HG02588 (cell line): Measurements from ENCODE around the gene SLC24A4.
A peak's percentile ranks its signal among the peaks of the same experiment; 100 is the strongest.

Source experiments
- ATAC-seq: cut with Tn5 transposase; IDR thresholded peaks from one replicate; pipeline ENCODE4 v1.9.1; 2021; ENCODE audit warnings: mild to moderate bottlenecking, moderate library complexity; ENCODE audit not compliant: unreplicated experiment

SLC24A4 gene

DNA sequence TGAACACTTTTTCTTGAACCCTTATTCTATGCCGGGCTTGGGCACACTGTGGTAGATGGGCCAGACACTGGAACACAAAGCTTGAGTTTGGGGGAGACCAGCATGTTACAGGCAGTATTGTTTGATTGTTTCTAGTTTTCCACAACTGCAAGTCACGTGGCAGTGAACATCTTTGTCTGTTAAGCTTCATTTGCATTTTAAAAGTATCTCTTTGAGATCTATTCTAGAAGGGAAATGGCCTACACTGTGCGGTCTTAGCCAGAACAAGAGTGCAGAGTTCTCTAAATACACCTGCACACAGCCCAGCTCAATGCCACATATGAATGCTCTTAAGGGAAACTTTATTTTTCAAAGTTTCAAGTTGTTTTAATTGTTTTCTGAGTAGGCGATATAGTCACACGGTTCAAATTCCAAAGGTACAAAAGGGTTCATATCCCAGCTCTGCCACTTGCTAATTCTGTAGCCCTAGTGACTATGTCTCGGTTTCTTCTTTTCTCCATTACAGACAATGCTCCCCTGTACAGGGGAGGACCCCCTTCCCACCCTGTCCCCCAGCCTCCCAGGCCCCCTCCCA lies 215.5 kb downstream of the SLC24A4 start:
- peak; percentile 67 for ATAC-seq

DNA sequence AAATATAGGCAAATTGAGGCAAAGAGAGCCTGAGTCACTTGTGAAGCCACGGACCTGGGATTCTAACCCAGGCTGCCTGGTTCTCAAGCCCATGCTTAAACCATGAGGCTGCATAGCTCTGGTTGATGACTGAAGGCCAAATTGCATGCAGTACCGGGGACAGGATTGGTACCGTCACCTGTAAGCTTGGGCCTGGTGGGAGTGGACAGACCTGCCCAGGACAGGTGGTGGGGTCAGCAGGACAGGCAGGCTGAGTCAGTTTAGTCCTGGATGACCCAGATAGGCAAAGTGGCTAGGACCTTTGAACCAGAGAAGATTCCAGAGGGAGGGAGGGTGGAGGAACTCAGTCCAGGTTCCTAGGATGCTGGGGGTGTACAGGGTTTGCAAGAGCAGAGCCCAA lies 216.5 kb downstream of the SLC24A4 start:
- ATAC-seq: no peak

DNA sequence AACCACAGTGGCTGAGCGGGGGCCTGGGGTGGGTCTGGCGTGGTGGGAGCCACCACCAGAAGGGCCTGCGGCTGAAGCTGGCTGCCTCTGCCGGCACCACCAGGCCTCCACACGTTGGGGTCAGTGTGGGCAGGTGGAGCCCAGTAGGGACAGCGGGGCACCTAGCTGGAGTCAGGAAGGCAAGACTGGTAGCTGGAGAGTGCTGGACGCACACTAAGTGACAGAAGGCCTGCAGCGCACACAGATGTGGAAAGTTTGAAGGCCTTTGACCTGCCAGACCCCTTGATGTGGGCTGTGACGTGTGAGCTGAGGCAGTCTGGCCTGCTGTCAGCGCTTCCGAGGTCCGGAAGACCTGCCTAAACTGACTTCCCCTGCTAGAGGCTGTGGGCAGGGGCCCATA lies 216.9 kb downstream of the SLC24A4 start:
- no peak for ATAC-seq

DNA sequence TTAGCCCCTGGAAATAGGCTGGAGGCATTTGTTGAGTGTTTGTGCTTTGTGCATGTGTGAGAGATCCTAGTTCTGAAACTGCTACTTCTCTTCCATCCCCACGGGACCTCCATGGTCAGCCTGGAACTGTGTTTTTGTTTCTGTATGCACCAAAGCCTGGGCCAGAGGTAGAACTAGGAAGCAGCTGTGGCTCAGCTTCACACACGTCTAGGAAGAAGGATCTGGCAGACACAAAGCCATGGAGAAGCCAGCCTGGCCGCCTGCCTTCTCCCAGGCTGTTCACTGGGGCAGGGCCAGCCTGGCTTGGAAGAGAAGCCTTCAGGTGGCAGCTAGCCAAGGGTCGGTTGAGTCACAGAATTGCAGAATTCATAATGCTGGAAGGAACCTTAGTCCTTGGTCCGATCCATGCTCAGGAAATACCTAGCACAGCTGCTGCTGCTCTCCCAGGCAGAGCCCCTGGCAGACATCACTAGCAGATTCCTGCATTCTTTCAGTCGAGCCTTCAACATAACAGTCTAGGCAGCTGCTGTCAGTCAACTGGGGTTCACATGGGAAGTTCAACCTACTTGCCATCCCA lies 217.6 kb downstream of the SLC24A4 start:
- no peak for ATAC-seq

DNA sequence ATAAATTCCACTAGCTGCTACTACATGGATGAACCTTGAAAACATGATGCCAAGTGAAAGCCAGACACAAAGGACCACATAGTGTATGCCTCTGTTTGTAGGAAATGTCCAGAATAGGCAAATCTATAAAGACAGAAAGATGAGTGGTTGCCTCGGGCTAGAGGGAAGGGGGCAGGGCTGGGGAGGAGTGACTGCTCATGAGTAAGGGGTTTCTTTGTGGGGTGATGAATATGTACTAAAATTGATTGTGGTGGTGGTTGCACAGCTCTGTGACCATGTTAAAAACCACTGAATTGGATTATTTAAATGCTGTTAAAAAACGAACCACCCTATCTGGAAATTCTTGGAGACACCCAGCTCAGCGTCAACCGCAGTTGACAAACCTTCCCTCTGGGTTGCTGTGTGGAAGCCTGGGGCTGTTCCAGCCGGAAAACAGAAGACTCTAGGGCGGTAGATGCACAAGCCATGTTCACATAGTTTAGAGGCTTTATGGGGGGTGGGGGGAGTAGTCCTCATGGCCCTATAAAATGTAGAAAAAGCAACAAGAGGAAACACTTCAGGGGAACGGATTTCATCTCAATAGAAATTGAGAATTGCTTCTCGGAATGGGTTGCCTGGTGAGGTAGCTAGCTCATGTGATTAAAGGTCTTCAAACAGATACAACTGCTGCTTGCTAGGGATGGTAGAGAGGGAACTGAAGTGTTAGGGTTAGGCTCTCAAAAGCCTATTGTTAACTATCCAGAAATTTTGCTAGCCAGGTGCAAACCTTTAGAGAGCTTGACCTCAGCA lies 220.0 kb downstream of the SLC24A4 start:
- no peak for ATAC-seq

DNA sequence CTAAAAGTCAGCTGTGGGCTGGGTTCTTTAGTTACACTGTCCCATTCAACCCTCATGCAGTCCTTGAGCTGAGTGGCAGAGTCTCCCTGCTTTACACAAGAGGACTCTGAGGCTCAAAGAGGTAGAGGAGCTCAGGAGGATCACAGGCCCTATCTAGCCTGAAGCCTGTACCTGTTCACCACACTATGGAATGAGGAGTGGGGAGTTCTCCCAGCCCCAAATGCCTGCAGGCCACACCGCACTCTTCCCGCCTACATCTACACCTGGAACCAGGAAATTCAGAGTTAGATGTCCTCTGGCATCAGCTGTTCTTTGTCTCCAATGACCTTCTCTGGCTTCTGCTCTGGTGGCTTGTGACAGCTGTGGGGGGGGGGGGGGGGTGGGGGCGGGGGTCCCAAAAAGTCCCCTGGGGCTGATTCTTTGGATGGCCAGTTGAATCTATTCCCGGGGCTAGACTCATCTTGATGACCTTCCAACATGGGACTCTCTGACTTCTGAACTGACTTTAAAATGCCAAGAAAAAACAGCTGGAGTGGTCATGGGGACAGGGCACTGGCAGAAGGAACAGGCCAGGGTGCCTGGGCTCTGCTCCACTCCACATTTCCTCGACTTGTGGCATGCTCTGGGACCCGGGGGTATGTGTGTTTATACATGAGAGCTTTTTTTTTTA lies 221.2 kb downstream of the SLC24A4 start:
- no peak for ATAC-seq

DNA sequence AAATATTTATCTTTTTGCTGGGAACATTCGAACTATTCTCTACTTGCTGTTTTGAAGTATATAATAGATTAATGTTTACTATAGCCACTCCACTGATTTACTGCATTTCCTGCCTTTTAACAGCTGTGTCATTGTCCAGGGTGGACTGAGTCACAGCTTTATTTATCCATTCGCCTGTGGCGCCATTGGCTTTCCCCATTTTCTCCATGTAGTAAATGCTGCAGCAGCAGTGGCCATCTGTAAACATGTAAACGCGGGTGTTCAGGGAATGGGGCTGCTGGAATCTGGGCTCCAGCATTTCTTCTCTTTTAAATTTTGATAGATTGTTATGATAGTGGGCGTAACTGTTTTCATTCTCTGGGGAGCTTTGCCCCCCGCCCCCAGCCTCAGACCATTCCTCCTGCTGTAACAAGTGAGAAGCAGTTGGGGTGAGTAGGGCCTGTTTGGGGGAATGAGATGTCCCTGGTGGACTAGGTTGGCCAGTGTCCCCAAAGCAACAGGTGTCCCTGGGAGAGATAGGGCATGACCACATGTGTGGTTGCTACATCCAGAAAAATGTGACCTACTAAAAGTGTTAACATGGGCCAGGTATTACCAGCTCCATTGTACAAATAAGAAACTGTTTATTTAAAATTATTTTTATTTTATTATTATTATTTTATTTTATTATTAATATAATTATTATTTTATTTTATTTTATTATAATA lies 223.5 kb downstream of the SLC24A4 start:
- no peak for ATAC-seq

DNA sequence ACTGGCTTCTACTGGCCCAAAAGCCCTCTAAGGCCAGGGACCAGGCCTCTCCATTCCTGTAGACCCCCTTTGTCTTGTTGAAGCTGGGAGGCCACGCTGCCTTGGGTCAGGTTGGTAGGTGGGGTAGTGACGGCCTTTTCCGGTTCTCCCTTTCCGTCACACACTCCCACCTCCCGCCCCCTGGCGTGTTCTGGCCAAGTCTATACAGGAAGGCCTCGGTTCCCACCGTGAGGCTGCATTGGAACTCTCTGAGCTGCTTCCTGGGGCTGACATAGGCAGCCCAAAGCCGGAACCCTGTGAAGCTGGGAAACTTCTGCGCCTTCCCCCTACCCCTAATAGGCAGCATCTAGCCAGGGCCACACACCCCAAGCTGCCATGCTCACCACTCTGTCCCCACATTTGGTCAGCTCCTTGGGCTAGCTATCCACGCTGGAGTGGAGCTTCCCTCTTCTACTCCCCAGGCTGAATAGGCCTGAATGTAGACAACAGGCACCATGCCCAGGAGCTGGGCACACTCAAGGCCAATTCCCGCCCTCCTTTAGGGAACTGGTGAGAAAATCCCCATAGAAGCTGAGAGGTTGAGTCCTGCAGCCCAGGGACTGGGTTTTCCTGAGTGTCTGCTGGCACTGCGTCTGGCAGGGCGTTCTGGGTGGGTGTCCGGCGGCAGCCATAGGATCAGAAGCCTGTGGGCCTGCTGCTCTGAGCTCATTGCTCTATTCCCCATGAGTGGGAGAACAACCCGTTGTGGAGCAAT lies 226.3 kb downstream of the SLC24A4 start:
- ATAC-seq: no peak

DNA sequence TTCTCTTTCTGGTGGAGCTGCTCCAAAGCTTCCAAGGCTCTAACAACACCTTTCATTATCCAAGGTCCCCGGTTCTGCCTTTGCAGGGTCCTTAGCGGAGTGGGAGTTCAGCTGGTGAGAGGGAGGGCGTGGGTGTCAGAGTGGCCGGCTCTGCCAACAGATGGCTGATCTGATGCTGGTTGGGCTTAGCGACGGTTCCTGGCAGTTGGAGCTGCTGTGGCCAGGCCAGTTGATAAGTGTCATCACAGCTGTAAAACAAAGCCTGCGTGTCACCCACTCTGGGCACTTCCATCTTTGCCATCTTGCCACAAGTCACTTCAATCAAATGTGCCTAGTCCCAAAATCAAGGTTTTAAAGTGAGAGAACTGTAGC lies 226.9 kb downstream of the SLC24A4 start:
- ATAC-seq: no peak
